ENCODE results near the gene AGAP1.

AGAP1 gene

DNA sequence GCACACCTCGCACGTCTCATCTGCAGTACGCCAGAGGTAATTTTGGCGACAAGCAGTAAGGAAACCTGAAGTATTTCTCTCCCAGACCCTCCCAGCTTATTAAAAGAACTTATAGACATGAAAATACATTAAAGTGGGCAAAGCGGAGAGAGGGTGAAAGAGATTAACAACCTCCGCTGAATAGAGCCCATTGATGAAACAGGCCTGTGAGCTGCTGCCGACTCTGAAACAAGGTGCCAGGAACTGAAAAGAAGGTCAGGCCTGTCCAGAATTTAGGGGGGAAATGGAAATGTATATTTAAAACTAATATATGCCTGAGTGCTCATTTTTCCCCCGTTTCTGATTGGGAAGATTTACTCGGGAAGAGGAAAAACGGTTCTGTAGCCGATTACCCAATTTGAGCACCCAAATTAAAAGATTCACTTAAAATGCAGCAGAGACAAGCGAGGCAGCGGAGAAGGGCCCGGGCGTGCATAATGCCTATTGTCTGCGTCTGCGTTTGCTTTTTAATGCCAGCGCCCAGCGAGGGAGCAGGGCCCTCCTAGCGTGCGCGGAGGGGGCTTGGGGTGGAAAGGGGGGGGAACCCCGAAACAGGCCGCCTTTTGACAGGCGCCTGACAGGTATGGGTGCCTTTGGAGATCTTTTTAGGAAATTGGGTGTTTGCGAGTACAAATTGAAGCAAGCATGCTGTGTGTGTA lies 358.1 kb downstream of the AGAP1 start:
- H3K4me3 Mint-ChIP-seq: no peak overlapping the region
- DNase-seq (no peak), ATAC-seq (no peak)
- peaks cover 13% of the 10 kb centered on the region for H3K27me3 Mint-ChIP-seq
- no peak overlapping the region for H3K27ac Mint-ChIP-seq
- H3K4me1 Mint-ChIP-seq: no peaks in the 10 kb centered on the region
- H3K9me3 Mint-ChIP-seq: no peaks in the 10 kb centered on the region

DNA sequence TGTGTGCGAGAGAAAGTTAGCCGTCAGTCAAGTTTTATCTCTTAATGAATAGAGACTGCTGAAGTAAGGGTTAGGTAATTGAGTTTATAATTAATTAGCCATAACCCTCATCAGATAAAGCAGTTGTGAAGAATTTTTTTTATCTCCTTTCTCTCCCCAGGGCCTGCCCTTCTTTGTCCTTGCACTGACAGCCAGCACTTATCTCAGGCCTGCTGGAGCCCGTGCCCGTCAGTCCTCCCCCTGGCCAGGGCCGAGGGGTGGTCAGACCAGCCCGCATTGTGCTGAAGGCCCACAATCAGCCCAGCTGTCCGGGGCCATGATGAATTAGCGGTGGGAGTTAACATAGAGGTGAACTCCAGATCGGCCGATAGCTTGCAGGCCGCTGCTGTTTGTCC lies 358.7 kb downstream of the AGAP1 start:
- Mint-ChIP-seq H3K4me3 (no peak overlapping the region), H3K4me1 (no peaks in the 10 kb centered on the region)

DNA sequence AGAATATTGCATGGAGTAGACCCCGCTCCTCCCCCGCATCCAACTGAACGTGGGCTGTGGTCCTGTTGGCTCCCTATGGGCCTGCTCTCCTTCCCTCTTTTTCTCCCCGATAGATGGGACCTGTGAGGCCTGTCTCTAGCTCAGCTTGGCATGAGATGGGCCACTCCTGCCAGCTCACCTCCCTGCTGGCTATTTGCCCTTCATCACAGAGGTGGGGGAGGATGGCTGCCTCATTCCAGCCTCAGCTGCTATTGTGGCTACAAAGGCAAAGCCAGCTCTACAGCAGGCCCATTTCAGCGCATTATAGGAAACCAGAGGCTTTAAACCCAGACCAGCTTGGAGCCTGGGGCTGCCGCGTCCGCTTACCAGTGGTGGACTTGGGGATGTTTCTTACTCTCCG lies 360.4 kb downstream of the AGAP1 start:
- ATAC-seq (no peak), DNase-seq (no peak)
- Mint-ChIP-seq H3K4me3 (no peak overlapping the region), H3K9me3 (no peaks in the 10 kb centered on the region), H3K27ac (no peak overlapping the region), H3K4me1 (no peaks in the 10 kb centered on the region), H3K27me3 (peaks cover 13% of the 10 kb centered on the region)

More for the DNA sequence above, 358.7 kb downstream of the AGAP1 start:
- ATAC-seq (no peak), DNase-seq (no peak)
- no peak overlapping the region for H3K27ac Mint-ChIP-seq
- H3K9me3 Mint-ChIP-seq: no peaks in the 10 kb centered on the region
- peaks cover 13% of the 10 kb centered on the region for H3K27me3 Mint-ChIP-seq

DNA sequence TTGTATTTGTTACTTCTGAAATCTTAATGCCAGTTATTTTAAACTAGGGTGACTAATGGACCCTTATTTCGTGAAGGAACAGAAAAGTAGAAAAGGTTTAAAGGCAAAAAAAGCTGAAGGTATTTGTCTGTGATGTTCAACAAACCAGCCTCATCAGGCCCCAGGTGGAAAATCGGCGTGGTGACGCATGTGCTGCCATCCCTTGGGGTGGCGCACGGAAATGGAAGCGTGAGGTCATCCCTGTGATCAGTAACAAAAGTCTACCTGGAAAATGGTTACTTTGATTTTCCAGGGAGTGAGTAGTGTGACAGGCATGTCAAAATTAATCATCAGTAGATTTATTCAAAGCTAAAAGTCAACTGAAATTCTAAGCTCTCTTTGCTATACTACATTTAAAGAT lies 361.2 kb downstream of the AGAP1 start:
- H3K27ac Mint-ChIP-seq: no peak overlapping the region
- no peaks in the 10 kb centered on the region for H3K4me1 Mint-ChIP-seq
- DNase-seq: no peak
- no peak for ATAC-seq
- no peak overlapping the region for H3K4me3 Mint-ChIP-seq
- peaks cover 7% of the 10 kb centered on the region for H3K27me3 Mint-ChIP-seq
- H3K9me3 Mint-ChIP-seq: no peaks in the 10 kb centered on the region

DNA sequence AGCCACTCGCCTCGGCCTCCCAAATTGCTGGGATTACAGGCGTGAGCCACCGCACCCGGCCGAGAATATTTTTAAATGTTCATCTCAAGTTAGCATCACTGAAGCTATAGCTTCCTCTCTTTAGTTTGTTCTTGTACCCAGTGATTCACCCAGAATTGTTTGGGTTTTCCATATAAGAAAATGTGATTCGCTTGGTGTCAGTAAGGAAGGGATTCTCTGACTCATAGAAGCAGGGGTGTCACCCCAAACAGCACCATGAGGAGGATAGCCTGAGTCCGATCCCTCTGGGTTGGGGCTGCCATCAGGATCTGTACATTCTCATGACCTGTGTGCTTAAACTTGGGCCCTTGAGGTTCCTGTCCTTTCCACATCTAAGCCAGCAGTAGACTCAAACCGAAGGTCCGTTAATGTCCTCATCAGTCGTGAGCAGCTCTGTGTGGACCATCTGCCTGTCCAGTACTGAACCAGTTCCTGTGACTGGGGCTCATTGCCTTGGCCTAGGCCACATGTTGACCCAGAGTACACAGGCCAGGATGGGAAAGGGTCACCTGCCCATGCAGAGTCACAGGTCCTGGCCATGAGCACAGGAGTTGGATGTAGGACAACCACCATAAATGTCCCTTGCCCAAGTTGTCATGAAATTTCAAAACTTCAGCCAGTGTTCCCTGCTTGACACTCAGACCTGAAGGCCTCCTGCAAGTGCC lies 362.5 kb downstream of the AGAP1 start:
- Mint-ChIP-seq H3K4me3 (no peak overlapping the region), H3K9me3 (no peaks in the 10 kb centered on the region), H3K4me1 (no peaks in the 10 kb centered on the region), H3K27me3 (peaks cover under 1% of the 10 kb centered on the region), H3K27ac (no peak overlapping the region)
- ATAC-seq: no peak
- DNase-seq: no peak

DNA sequence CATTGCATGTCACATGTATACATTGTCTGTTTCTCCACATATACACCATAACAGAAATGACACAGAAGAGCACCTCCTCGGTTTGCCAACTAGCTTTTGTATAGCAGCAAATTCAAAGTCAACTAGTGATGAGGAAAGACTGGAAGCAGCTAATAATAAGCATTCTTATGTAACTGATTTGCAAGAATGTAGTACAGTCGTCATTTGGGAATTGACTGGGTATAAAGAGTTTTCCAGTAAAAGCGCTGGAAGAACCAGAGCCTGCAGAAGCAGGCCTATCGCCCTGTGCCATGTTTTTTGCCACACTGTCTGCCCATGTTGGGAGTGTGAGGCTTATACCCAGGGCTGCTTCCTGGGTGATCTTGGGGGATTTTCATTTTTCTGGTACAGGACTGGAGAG lies 363.8 kb downstream of the AGAP1 start:
- H3K27me3 Mint-ChIP-seq: peaks cover 9% of the 10 kb centered on the region
- H3K27ac Mint-ChIP-seq: no peak overlapping the region
- DNase-seq (no peak), ATAC-seq (no peak)
- no peaks in the 10 kb centered on the region for H3K9me3 Mint-ChIP-seq
- no peak overlapping the region for H3K4me3 Mint-ChIP-seq
- no peaks in the 10 kb centered on the region for H3K4me1 Mint-ChIP-seq

DNA sequence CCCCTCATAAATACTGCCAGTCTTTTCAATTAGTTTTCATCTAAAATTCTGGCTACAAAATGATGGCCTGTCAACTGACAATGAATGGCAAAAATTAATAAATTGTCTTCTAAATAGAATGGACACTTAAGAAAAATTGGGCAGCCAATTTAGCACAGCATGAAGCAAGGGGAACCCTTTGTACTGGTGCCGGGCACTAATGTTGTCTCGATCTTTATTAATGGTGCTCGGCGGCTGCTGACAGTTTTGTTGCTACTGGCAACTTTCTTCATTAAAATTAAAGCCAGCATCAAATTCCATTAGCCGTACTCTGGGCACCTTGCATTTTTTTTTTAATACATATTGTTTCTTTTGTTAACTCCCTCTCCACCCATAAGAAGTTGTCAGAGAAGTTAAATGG lies 365.0 kb downstream of the AGAP1 start:
- peaks cover 22% of the 10 kb centered on the region for H3K27me3 Mint-ChIP-seq
- no peak overlapping the region for H3K4me3 Mint-ChIP-seq
- H3K9me3 Mint-ChIP-seq: no peaks in the 10 kb centered on the region
- no peak for DNase-seq
- H3K4me1 Mint-ChIP-seq: no peaks in the 10 kb centered on the region
- ATAC-seq: no peak
- H3K27ac Mint-ChIP-seq: no peak overlapping the region

DNA sequence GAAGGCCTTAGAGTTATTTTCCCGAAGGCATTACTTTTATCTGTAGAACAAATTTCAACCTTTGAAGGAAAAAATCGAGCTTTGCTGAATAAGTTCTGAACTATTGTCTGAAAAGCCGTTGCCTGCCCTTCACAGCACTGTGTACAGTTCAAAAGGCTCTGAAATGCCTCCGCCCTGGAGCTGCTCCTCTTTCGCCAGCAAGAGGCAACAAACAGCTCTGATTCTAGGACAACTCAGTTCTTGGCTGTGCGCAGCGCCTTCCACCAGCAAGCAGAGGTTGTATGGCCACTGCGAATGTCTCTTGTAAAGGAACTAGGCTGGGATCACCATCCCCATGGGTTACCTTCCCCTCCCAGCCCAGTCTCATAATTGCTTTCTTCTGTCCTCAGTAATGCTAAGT lies 365.8 kb downstream of the AGAP1 start:
- H3K27me3 Mint-ChIP-seq: peaks cover 30% of the 10 kb centered on the region
- no peak overlapping the region for H3K27ac Mint-ChIP-seq
- no peak overlapping the region for H3K4me3 Mint-ChIP-seq
- ATAC-seq: no peak
- no peak for DNase-seq
- no peaks in the 10 kb centered on the region for H3K9me3 Mint-ChIP-seq
- H3K4me1 Mint-ChIP-seq: no peaks in the 10 kb centered on the region

DNA sequence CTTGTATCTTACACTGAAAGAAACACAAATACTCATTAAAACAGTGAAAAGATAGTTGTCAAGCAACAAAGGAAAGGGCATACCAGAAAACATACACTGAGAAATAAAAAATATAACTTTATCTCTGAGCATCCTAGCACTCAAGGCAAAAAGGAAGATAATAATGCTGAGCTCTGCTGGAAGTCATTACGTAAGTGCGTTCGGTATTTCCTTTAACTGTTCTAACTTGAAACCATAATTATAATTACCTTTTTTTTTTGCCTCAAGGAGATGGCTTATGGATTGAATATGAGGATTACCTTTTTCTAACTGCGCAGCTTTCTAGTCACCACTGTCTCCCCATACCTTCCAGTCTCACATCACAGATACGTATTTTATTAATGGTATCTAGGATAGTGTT lies 366.3 kb downstream of the AGAP1 start:
- H3K9me3 Mint-ChIP-seq: no peaks in the 10 kb centered on the region
- no peak overlapping the region for H3K27ac Mint-ChIP-seq
- ATAC-seq (no peak), DNase-seq (no peak)
- H3K4me3 Mint-ChIP-seq: no peak overlapping the region
- peaks cover 35% of the 10 kb centered on the region for H3K27me3 Mint-ChIP-seq
- no peaks in the 10 kb centered on the region for H3K4me1 Mint-ChIP-seq

DNA sequence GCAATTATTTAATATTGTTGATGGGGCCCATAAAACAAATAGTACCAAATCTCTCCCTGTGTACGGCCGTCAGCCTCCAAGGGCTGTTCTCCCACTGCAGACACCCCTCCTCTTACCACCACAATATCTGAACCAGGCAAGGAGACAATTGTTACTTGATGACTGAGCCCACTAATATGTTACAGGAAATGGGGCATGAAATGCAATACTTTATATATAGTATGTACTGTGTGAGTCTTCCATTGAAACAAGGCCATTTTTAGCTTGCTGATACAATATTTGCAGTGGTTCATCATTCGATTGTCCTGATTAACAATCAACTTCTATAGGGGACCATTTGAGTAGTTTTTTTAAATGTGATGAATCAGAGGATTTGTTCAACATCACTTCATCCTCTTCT lies 367.0 kb downstream of the AGAP1 start:
- no peaks in the 10 kb centered on the region for H3K4me1 Mint-ChIP-seq
- no peaks in the 10 kb centered on the region for H3K9me3 Mint-ChIP-seq
- peaks cover 38% of the 10 kb centered on the region for H3K27me3 Mint-ChIP-seq
- H3K27ac Mint-ChIP-seq: no peak overlapping the region
- no peak overlapping the region for H3K4me3 Mint-ChIP-seq
- ATAC-seq (no peak), DNase-seq (no peak)

DNA sequence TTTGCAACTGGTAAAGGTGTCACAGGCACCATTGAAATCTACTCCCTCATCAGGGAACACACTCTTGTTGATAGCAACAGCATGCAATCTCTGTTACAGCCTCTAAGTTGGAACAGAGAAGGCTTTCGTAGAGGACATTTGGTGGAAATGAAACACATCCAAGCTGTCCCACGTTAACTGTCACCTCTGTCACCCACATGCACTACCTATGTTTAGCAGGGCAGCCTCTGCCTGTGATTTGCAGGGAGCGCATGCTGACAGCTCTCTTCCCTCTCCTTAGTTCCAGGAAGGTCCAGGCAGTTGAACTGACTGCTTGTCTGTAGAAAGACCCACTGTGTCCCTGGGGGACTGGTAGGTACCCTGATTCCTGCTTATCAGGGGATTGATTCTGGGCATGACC lies 367.5 kb downstream of the AGAP1 start:
- H3K4me1 Mint-ChIP-seq: no peaks in the 10 kb centered on the region
- H3K4me3 Mint-ChIP-seq: no peak overlapping the region
- H3K9me3 Mint-ChIP-seq: no peaks in the 10 kb centered on the region
- no peak overlapping the region for H3K27ac Mint-ChIP-seq
- DNase-seq: no peak
- ATAC-seq: no peak
- H3K27me3 Mint-ChIP-seq: peaks cover 43% of the 10 kb centered on the region

DNA sequence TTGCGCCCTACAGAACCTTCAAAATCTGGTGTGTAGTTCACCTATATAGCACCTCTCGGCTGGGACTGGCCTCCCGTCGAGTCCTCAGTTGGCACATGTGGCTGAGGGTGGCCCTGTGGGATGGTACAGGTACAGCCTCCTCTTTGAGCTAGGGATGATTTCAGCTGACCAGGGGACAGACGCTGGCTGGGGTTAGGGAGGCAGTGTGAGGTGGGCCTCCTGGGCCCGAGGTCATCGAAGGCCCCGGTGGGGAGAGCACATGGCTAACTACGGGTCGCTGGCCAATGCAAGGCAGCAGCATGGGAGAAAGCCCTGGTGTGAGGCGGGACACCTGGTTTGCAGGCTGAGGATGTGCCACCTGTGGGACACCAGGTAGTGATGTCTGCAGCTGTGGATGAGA lies 369.6 kb downstream of the AGAP1 start:
- H3K4me1 Mint-ChIP-seq: no peaks in the 10 kb centered on the region
- no peak for DNase-seq
- no peaks in the 10 kb centered on the region for H3K9me3 Mint-ChIP-seq
- H3K27ac Mint-ChIP-seq: no peak overlapping the region
- H3K27me3 Mint-ChIP-seq: peaks cover 57% of the 10 kb centered on the region
- ATAC-seq: no peak
- no peak overlapping the region for H3K4me3 Mint-ChIP-seq

DNA sequence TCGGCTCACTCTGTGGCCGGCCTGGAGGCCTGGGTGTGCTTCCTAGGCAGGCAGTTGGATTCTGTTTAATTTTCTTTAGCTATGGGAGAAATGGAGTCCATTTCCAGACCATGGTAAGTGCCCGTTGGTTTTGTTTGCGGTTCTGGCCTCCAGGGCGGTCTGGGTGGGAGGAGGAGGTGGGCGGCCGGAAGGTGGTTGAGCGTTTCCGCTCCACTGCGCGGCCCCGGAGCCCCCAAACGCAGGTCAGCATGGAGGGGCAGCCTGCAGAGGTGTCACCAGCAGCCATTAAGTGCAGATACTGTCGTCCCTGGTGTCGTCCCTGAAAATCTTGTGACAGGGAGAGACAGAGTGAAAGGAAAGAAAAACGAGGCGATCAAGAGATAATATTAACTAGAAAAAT lies 370.5 kb downstream of the AGAP1 start:
- DNase-seq (no peak), ATAC-seq (no peak)
- no peaks in the 10 kb centered on the region for H3K9me3 Mint-ChIP-seq
- no peak overlapping the region for H3K27ac Mint-ChIP-seq
- no peaks in the 10 kb centered on the region for H3K4me1 Mint-ChIP-seq
- H3K4me3 Mint-ChIP-seq: no peak overlapping the region
- peaks cover 57% of the 10 kb centered on the region for H3K27me3 Mint-ChIP-seq

DNA sequence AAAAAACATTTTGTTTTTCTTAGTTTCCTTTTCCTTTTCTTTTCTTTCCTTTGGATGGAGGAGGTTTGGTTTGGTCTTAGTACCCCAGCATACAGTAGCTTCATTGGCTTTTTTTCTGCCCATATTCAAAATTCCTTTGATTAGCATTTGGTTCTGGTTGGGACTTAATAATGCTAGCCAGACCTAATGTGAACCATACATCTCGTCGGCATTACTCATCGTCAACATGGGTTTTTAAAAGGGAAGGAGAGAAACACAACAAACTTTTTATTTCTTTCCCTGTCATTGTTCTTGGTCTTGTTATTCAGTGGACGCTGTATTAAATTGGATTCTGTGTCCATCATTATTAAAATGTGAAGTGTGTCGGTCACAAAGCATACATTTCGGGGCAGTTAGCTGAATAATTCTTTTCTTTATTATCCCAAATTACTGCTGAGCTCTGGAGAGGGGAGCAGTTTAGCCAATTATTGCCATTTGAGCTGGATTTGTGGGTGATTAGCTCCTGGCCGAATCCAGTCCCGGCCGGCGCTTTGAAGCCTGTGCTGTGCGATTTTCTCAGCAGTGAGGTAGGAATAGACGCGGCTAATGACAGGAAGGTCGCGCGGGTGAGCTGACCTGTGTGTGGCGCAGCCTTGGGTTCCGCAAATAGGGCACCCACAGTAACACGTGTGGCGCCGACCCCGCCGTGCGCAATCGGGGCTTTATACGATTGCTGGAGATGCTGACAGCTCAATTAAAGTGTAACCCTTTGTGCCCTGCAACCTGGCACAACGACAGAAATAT lies 371.1 kb downstream of the AGAP1 start:
- Mint-ChIP-seq H3K27me3 (peaks cover 57% of the 10 kb centered on the region), H3K9me3 (no peaks in the 10 kb centered on the region), H3K4me3 (no peak overlapping the region), H3K4me1 (no peaks in the 10 kb centered on the region), H3K27ac (no peak overlapping the region)
- no peak for ATAC-seq
- DNase-seq: no peak

DNA sequence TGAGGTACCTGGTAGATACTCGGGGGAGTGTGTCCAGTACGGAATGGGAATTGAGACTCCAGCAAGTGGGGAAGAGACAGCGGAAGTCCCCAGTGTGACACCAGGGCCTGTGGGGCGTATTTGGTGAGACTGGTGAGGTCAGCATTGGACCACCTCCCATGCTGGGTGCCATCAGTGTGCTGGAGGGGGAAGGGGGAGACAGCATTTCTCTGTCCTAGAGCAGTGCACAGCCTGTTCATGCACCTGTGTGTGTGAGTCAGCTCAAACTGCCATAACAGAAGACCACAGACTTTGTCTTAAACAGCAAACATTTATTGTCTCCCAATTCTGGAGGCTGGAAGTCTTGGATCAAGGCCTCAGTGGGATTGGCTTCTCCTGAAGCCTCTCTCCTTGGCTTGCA lies 372.5 kb downstream of the AGAP1 start:
- H3K27me3 Mint-ChIP-seq: peaks cover 56% of the 10 kb centered on the region
- H3K4me1 Mint-ChIP-seq: no peaks in the 10 kb centered on the region
- DNase-seq (no peak), ATAC-seq (no peak)
- H3K4me3 Mint-ChIP-seq: no peak overlapping the region
- peaks cover 0 to 4% of the 10 kb centered on the region in 2 donors for H3K9me3 Mint-ChIP-seq
- H3K27ac Mint-ChIP-seq: no peak overlapping the region

DNA sequence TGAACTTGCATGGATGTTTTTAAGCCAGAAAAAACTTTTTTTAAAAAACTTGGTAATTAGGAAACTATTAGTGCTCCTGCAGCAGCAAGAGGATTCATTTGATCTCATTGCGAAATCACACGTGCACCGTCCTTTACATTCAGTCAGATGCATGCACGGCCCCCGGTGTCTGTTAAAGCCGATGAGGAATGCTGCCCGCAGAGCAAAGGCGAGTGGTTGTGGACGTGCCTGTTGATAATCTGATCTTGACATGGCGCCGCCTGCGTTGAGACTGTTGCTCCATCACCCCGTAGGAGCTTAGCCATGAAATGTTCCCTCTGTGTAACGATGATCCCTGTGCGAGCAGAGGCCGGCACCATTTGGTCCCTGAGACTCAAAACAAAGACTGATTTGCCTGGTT lies 374.4 kb downstream of the AGAP1 start:
- Mint-ChIP-seq H3K4me3 (no peak overlapping the region), H3K4me1 (no peaks in the 10 kb centered on the region), H3K9me3 (peaks cover 0 to 8% of the 10 kb centered on the region in 2 donors), H3K27ac (no peak overlapping the region), H3K27me3 (peaks cover 41% of the 10 kb centered on the region)
- no peak for ATAC-seq
- no peak for DNase-seq
